Measurements from ENCODE around the gene DBH. TPM values are rescaled to one million over a fixed set of nuclear protein-coding genes. Genes with fewer than 3 reads are reported as not detected.

DBH gene
- total RNA-seq, 1 donor, result not detected

DNA sequence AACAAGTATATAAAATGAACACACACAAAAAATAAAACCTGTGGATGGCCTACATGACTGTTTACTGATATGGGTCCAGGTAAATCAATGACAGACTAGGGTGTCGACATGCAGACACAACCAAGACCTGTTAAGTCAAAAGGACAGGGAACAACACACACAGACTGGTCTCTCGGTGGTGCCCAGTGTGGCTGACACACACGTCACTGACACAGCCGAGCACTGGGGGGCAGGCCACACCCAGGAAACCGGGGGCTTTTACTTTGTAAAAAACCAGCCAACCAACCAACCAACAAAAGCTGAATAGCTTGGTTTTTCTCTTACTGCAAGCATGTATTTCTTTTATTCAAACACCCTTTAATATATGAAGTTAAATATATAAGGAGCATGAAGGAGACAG is 31.9 kb upstream of the DBH start:
- no peak overlapping the region for H3K4me3 ChIP-seq (ENCODE audit: low read depth, low read length)
- TF ChIP-seq, protein P1, sequence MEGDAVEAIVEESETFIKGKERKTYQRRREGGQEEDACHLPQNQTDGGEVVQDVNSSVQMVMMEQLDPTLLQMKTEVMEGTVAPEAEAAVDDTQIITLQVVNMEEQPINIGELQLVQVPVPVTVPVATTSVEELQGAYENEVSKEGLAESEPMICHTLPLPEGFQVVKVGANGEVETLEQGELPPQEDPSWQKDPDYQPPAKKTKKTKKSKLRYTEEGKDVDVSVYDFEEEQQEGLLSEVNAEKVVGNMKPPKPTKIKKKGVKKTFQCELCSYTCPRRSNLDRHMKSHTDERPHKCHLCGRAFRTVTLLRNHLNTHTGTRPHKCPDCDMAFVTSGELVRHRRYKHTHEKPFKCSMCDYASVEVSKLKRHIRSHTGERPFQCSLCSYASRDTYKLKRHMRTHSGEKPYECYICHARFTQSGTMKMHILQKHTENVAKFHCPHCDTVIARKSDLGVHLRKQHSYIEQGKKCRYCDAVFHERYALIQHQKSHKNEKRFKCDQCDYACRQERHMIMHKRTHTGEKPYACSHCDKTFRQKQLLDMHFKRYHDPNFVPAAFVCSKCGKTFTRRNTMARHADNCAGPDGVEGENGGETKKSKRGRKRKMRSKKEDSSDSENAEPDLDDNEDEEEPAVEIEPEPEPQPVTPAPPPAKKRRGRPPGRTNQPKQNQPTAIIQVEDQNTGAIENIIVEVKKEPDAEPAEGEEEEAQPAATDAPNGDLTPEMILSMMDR (IDR thresholded peaks at IDR 0.05; ENCODE audit: insufficient read depth, low read length), result no peak
- DNase-seq (ENCODE audit: low read depth), result no peak

- TF ChIP-seq, protein P1 (IDR thresholded peaks at IDR 0.05; ENCODE audit: insufficient read depth, low read length), result no peak
- H3K4me3 ChIP-seq (ENCODE audit: low read depth, low read length), result no peak overlapping the region
- DNase-seq (ENCODE audit: low read depth), result no peak
Measured at GRCh38 chr9:133604856-133605255, 31.3 kb upstream of the DBH start.

DNA sequence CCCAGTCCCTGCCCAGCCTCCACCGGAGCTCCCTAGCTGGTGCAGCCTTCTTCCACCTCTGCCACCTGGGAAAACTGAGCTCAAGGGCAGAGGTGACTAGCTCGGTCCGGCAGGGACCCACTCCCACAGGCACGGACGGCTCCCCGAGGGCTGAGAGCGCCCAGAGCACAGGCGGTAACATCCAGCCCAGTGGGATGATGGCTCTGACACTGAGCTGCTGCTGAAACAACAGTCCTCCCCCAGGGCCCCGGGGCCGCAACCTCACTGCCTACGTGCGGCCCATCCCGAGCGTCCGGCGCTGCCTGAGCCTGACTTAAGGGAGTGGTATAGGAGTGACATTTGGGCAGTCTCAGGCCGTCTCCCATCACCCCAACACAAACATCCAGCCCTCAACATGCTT is 30.7 kb upstream of the DBH start:
- no peak for DNase-seq (ENCODE audit: low read depth)
- H3K4me3 ChIP-seq (ENCODE audit: low read depth, low read length), result no peak overlapping the region
- TF ChIP-seq, protein P1 (IDR thresholded peaks at IDR 0.05; ENCODE audit: insufficient read depth, low read length), result no peak

GRCh38 chr9:133605856-133606707 is 30.1 kb upstream of the DBH start:
- TF ChIP-seq, protein P1 (IDR thresholded peaks at IDR 0.05; ENCODE audit: insufficient read depth, low read length), result no peak
- no peak for DNase-seq (ENCODE audit: low read depth)
- no peak overlapping the region for H3K4me3 ChIP-seq (ENCODE audit: low read depth, low read length)

GRCh38 chr9:133606708-133607025 is 29.5 kb upstream of the DBH start:
- no peak overlapping the region for H3K4me3 ChIP-seq (ENCODE audit: low read depth, low read length)
- DNase-seq (ENCODE audit: low read depth), result no peak
- TF ChIP-seq, protein P1 (IDR thresholded peaks at IDR 0.05; ENCODE audit: insufficient read depth, low read length), result no peak

DNA sequence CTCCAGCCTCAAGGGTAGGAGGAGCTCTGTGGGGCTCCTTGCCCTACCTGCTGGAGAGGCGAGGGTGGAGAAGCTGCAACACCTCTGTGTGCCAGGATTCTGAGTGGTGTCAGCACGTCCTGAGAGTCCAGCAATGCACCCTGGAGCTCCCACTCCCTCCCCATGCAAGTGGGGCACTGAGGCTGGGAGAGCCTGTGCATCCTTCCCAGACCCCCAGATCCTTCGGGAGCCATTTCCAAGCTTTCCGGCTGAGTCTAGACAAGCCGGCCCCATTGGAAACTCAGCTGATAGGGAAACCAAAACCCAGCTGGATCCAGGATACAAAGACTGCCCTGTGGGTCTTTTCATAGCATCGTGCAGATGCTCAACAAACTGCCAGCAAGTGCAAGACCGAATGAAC is 28.8 kb upstream of the DBH start:
- H3K4me3 ChIP-seq (ENCODE audit: low read depth, low read length), result no peak overlapping the region
- TF ChIP-seq, protein P1 (IDR thresholded peaks at IDR 0.05; ENCODE audit: insufficient read depth, low read length), result no peak
- no peak for DNase-seq (ENCODE audit: low read depth)

GRCh38 chr9:133607976-133608375 is 28.2 kb upstream of the DBH start:
- no peak for DNase-seq (ENCODE audit: low read depth)
- no peak overlapping the region for H3K4me3 ChIP-seq (ENCODE audit: low read depth, low read length)
- TF ChIP-seq, protein P1 (IDR thresholded peaks at IDR 0.05; ENCODE audit: insufficient read depth, low read length), result no peak
